GM18517 (cell line): ENCODE measurements around the gene LAIR1.
"Not testable (repeated sequence)": the region's sequence is repeated elsewhere in the genome, so short reads cannot be mapped to it uniquely, and the experiment has no call there.

Experiments
- ATAC-seq: cut with Tn5 transposase; IDR thresholded peaks from one replicate; pipeline ENCODE4 v1.9.1; 2021; ENCODE audit warnings: mild to moderate bottlenecking, moderate library complexity; ENCODE audit not compliant: unreplicated experiment

LAIR1 gene, protein sequence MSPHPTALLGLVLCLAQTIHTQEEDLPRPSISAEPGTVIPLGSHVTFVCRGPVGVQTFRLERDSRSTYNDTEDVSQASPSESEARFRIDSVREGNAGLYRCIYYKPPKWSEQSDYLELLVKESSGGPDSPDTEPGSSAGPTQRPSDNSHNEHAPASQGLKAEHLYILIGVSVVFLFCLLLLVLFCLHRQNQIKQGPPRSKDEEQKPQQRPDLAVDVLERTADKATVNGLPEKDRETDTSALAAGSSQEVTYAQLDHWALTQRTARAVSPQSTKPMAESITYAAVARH

DNA sequence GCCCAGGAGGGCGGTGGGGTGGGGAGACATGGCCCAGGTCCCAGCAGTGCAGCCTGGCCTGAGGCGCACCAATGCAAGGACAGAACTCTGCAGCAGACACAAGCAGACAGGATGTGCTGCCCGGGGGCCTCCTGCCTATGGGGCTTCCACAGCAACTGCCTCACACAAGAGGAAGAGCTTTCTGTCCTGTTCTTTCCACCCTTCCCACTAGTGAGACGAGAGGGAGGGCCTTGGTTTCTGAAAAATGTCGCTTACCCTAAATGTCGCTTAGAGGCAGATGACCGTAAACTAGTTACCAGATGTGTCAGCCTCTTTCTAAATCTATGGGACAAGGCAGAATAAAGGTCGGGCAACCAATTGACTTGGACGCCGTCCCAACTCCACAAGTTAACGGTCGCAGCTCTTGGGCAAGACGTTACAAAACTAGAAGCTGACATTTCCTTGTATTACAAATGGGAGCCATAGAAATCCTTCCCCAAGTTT, at the start of gene LAIR1:
Gene LAIR1, minus strand, starts transcription at position 157 of the 483 bp plus-strand sequence. Its CDS starts 127 bp downstream, at position 30.
- ATAC-seq, result no peak

DNA sequence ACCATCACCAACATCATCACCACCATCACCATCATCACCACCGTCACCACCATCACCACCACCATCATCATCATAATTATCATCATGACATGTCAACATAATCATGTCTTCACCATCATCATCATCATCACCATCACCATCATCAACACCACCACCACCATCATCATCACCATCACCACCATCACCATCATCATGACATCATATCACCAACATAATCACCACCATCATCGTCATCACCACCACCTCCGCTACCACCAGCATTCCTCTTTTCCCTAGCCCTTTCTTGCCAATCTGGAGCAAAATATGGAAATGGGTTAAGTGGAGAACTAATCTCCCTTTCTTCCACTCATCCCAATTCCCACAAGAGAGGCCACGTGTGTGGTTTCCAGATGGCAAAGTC, 49.4 kb upstream of the LAIR1 start:
- ATAC-seq, result no peak

DNA sequence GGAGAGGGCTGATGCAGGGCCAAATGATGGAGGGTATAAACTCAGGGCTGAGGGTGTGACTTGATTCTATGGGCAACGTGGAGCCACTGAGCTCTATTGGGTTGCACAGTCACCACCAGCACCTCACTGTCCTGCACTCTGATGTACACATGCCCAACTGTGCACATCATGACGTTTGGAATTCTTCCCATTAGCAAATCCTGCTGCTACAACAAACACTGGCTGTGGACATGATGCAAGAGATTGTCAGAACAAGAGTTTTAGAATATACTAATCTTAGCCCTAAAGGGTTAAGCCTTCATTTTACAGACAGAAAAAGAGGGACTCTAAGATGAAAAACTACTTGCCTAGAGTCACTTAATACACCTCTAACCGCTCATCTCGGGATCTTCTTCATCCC, 48.1 kb upstream of the LAIR1 start:
- no peak for ATAC-seq

DNA sequence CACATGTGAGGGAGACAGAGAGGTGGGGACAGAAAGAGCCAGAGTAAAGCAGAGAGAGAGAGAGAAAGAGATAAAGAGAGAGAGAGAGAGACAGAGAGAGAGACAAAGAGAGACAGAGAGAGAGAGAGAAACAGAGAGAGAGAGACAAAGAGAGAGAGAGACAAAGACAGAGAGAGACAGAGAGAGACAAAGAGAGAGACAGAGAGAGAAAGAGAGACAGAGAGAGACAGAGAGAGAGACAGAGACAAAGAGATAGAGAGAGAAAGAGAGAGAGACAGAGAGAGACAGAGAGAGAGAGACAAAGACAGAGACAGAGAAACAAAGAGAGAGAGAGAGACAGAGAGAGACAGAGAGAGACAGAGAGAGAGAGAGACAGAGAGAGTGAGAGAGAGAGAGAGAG, 46.3 kb upstream of the LAIR1 start:
- no peak for ATAC-seq

DNA sequence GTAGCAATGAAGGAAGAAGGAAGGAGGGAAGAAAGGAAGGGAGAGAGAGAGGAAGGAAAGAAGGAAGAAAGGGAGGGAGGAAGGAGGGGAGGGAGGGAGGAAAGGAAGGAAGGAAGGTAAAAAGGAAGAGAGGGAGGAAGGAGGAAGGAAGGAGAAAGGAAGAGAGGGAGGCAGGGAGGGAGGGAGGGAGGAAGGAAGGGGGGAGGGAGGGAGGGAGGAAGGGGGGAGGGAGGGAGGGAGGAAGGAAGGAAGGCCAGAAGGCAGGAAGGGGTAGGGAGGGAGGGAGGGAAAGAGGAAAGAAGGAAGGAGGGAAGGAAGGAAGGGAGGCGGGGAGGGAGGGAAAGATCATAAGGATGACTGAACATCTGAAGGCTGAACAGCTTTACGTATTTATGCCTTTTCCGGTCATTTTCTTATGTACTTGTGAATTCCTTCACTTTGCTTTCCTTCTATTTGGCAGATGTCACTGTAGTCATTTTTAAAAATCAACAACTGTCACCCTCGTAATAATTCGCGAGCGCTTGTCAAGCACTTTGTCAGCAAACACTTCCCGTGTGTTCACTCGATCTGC, 43.8 kb upstream of the LAIR1 start:
- no peak for ATAC-seq

DNA sequence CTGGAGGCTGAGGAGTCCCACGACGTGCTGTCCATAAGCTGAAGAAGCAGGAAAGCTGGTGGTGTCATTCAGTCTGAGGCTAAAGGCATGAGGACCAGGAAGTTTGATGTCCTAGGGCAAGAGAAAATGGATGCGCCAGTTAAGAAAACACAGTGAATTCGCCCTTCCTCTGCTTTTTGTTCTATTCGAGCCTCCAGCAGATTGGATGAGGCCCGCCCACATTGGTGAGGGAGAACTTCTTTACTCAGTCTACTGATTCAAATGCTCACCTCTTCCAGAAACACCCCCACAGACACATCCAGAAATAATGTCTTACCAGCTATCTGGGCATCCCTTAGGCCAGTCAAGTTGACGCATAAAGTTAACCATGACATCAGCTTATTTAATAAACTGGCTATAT, 43.0 kb upstream of the LAIR1 start:
- no peak for ATAC-seq

DNA sequence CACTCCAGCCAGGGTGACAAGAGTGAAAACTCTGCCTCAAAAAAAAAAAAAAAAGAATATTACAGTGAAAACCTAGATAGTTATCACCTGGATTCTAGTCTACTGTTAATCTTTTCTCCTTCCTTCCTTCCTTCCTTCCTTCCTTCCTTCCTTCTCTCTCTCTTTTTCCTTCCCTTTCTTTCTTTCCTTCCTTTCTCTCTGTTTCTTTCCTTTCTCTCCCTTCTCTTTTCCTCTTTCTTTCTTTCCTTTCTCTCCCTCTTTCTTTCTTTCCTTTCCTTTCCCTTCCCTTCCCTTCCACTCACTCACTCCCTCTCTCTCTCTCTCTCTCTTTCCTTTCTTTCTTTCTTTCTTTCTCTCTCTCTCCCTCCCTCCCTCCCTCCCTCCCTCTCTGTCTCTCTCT, 40.9 kb upstream of the LAIR1 start:
- ATAC-seq, result no peak

DNA sequence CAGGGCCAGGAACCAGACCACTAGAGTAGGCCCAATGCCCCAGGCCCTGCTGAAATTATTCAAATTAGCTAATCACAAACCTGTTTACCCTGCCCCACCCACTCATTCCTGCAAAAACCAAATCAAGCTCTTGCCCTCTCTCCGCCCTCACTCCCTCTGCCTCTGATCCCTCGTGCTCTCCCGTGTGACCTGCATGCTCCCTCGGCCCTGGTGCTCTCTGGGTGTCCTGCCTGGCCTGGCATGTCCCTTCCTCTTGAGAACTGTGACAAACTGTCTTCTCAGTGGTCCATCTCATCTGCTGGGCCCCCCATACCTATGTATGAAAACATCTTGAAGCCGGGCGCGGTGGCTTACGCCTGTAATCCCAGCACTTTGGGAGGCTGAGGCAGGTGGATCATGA, 38.3 kb upstream of the LAIR1 start:
- no peak for ATAC-seq

DNA sequence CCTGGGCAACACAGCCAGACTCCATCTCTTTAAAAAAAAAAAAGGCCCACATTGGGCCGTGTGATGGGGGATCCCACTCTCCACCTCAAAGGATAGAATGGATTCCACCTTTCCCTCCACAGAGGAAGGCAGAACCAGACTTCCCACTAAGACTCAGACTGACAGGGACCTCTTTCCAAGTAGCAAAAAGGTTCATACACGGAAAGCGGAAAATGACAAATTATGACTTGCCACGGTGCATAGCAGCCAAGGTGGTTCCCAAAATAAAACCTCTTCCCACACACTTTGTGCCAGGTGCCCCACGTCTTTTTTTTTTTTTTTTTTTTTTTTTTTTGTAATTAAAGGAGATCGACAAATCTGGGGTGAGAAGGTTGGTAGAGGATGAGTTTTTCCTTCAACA, 36.2 kb upstream of the LAIR1 start:
- ATAC-seq, result no peak

DNA sequence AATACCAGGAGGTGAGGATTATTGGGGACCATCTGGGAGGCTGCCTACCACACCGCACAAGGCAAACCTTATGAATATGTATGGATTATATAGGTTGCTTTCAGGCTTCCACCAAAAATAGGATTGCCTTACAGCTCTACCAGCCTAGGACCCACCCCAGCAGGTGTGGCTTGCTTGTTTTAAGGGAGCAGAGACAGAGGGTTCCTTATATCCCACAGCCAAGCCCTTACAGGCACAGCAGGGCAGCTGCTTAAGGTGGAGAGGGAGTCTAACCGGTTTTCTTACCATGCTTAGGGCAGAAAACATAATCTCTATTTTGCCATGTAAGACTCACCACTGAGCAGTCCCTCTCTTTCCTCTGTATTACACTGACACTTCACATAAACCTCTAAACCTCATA, 34.5 kb upstream of the LAIR1 start:
- ATAC-seq, result no peak

DNA sequence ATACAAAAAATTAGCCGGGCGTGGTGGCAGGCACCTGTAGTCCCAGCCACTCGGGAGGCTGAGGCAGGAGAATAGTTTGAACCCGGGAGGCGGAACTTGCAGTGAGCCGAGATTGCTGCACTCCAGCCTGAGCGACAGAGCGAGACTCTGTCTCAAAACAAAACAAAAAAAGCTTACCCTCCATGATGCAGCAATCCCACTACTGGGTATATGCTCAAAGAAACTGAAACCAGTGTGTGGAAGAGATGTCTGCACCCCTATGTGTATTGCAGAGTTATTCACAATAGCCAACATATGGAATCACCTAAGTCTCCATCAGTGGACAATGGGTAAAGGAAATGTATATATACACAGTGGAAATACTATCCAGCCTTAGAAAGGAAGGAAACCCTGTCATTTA, 31.0 kb upstream of the LAIR1 start:
- ATAC-seq, result no peak

DNA sequence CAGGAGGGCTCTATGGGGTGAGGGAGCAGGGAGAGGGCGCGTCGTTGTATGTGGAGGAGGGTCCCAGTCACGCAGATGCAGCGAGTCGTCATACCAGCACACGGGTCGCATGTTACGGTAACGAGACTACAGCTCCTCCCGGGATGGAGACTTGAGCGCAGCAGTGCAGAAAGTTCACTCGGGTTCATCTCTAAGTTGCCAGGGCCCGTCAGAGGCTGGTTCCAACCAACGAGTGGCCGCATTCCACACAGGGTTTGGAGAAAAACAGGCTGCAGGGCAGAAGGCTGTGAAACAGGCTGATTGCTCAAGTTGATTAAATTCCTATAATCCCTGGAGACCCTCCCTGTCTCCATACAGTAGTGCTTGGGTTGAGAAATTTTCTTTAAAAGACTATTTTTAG, 28.6 kb upstream of the LAIR1 start:
- no peak for ATAC-seq

DNA sequence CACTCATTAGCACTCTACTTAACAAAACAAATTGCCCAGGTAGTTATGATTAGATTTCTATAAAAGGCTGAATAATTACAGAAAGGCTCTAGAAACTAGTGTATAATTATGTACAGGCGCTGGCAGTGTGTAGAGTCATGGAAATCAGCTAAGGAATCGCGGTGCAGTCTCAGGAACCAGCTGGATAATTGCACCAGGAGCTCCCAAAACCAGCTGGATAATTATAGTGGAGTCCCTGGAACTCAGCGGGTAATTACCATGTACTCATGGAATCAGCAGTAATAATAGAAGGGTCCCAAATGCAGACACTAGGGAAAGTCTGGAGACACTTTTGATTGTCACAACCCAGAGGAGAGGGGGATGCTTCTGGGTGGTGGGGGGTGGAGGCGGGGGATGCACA, 27.4 kb upstream of the LAIR1 start:
- no peak for ATAC-seq

DNA sequence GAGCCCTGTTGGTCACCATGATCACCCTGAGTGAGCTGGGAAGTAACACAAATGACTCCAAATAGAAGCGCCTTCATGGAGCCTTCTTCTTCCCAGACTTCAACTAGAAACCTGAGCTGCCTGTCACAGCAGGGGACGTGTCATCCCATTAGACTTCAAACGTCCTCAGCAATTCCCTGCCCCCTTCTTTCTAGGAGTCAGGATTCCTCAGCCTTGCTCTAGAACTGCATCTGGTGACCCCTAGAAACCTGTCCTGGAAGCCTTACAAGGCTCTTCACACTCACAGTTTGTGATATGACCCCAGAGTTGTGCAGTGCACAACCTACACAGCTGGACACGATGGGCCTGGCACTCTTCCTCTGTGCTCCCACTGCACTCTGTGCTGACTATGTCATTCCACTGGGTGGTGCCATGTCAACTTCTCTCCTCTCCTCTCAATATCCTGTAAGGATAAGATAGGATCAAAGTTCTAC, 26.9 kb upstream of the LAIR1 start:
- ATAC-seq, result no peak

DNA sequence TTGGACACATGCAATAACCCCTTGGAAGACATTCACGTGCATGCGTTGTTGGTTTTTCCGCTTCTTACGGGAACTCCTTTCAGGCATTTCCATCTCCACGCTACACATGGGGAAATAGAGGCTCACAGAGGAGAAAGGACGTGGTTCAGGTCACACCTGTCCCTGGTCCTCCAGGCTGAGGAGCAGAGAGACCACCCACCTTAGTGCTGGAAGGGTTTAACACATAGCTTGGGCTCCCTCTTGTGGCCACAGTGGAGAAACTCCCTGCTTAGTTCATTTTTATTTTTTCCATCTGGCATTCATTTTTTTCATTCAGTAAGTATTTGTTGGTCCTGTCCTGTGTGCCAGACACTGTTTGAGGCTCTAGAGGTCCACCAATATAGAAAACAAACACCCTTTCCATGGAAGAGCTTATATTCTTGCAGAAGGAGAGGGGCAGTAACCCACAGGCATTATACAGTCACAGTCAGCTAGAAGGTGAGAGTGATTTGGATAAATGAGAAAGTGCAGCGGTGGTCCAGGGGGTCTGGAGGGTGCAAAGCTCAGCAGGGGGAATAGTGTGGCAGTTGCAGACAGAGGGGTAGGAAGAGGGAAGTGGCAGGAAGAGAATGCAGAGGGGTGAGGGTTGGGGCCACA, 26.3 kb upstream of the LAIR1 start:
- no peak for ATAC-seq

DNA sequence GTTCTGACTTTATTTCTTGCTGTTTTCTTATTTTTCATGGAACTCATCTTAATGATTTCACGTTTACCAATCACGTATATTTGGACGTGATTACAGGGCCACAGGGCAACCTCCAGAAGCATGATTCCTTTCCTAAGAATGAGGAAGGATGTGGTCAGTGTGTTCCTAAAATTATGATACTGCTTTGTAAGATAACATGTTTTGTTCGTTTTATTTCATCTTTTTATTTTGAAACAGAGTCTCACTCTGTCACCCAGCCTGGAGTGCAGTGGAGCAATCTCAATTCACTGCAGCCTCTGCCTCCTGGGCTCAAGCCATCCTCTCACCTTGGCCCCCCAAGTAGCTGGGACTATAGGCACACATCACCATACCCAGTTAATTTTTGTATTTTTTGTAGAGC, 24.8 kb upstream of the LAIR1 start:
- ATAC-seq, result no peak

DNA sequence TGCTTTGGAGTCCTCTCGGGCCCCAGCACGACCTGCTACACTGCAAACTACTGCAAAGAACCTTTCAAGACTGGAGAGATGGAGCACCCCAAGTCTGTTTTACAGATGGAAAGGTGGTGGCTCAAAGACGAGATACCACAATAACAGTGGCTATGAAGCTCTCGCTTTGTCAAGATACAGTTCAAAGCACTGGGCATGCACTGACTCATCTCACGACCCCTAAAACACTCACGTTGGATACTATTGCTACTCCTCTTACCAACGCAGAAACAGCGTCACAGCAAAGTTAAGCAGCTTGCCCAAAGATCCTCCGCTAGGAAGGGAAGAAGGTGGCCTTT, 24.0 kb upstream of the LAIR1 start:
- ATAC-seq, result no peak

DNA sequence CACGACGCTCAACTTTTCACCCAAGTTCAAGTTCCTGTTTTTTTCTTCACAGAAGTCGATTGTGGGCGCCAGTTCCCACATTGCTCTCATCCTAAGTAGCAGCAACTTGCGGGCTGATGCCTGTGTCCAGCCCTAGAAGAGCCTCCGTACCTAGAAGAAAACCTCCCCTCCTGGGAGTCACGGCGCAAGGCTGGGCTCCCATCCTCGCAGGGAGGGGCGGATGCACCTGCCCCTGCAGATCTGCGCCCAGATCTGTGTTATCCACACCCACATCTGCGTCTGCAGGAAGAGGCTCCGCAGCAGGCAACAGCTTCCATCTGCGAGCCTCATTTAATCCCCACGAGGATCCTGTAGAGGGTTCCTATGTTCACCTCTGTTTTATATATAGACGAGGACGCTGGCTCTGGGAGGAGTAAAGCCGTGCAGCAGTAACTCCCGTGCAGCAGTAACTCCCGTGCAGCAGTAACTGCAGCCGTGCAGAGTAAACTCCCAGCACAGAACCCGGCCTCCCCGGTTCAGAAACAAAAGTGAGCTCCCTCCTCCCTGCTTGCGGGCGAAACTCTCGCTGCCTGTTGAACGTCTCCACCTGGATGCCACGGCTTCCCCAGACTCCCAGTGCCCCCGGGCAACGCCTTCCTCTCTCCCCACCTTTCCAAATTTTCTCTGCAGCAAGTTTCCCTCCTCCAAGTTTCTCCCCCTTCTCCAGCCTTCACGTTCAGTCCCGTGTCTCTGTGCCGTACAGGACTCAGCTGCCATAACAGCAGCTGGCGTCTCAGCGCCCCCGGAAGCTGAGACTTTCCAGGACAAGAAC, 23.5 kb upstream of the LAIR1 start:
- no peak for ATAC-seq

DNA sequence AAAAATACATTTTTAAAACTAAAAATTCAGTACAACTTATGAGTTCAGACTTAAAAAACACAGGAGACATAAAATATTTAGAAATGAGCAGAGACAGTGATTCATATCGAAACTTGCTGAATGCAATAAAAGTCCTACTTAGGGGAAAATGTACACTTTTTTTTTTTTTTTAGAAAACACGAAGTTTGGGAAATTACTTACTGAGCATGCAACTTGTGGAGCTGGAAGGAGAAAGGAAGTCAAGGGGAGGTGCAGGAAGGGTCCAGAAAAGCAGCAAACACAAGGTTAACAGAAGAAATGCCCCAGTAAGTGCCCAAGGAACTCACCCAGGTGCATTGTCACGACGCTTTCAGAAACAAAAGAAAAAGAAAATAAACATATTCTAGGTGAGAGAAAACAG, 18.6 kb upstream of the LAIR1 start:
- ATAC-seq, result no peak

DNA sequence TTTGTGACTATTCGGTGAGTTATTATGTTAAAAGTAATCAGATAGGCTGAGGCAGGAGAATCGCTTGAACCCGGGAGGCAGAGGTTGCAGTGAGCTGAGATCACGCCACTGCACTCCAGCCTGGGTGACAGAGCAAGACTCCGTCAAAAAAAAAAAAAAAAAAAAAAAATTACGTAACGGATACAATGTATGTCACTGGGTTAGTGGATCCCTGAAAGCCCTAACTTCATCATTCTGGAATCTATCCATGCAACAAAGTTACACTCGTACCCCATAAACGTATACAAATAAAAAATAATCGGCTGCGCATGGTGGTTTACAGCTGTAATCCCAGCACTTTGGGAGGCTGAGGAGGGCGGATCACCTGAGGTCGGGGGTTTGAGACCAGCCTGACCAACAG, 17.3 kb upstream of the LAIR1 start:
- ATAC-seq, result not testable (repeated sequence)

DNA sequence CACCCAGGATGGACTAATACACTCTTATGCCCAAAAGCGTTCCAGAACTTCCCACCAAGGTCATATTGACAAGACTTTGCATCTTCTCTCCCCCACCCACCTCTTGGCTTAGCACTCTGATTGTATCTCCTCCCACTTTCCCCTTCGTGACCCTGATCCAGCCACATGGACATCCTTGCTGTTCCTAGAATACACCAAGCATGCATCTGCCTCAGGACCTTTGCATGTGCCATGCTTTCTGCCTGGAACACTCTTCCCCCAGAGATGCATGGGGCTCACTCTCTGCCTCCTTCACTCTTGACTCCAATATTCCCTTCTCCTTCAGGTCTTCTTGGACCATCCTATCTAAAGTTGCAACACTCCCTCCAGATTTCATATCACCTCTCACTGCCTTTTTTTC, 16.2 kb upstream of the LAIR1 start:
- ATAC-seq, result no peak
